GM21737 (cell line): Measurements from ENCODE around the gene VSTM2A.
"Not testable (repeated sequence)": the region's sequence is repeated elsewhere in the genome, so short reads cannot be mapped to it uniquely, and the experiment has no call there.

Experiments
- ATAC-seq: cut with Tn5 transposase; IDR thresholded peaks from one replicate; pipeline ENCODE4 v1.9.1; 2021; ENCODE audit warnings: mild to moderate bottlenecking, moderate library complexity; ENCODE audit not compliant: unreplicated experiment

Gene VSTM2A, protein sequence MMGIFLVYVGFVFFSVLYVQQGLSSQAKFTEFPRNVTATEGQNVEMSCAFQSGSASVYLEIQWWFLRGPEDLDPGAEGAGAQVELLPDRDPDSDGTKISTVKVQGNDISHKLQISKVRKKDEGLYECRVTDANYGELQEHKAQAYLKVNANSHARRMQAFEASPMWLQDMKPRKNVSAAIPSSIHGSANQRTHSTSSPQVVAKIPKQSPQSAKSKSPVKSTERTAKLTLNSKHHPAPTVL

DNA sequence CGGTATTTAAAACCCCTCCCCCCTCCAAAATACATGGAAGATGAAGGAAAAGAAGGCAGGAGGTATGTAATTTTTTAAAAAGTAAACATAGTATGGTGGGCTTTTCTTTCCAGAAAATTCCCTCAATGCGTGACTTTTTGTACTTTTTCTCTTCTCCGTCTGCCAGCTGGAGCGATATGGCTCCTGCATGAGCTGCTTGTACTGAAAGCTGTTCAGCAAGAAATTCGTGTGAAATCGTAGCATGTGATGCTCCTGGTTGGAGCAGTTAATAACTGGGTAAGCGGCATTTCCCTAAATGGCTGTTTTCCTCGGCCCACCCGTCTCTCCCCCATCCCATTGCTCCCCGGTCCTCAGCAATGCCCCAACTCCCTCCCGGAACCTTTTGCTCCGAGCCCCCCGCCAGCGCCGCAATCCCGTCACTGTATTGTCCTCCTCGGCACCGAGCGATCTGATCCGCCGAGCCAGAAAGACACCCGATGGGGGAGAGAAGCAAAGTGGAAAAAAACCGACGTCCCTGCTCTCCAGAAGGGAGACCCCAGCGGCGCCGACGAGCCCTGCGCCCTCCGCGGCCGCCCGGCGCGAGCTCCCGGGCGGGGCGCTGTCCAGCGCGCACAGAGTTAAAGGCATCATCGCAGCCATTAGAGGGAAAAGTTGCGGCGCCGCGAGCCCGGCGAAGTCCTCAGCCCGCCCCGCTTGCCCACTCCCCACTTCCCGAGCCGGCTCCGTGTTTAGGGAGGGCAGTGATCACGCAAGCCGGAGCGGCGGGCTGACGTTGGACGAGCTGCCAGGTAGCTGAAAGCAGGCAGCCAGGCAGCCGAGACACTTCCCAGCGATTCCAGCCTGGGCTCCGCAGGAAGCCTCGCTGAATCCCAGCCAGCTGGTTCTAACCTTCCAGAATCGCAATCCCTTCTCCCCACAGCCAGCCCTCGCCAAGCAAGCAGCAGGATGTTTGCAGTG lies at the start of gene VSTM2A:
VSTM2A (plus strand) TSS at position 707 of the 957 bp plus-strand sequence. CDS start 356 bp downstream, outside the sequence.
- ATAC-seq = no peak

DNA sequence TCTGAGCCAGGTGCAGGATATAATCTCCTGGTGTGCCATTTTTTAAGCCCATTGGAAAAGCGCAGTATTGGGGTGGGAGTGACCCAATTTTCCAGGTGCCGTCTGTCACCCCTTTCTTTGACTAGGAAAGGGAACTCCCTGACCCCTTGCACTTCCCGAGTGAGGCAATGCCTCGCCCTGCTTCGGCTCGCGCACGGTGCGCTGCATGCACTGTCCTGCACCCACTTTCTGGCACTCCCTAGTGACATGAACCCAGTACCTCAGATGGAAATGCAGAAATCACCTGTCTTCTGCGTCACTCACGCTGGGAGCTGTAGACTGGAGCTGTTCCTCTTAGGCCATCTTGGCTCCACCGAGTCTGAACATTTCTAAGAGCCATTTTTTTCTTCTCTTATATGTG lies 37.6 kb upstream of the VSTM2A start:
- ATAC-seq = not testable (repeated sequence)

- ATAC-seq = no peak
Observed at GRCh38 chr7:54529568-54529967, 12.6 kb upstream of the VSTM2A start.

GRCh38 chr7:54538122-54538521 lies 4.1 kb upstream of the VSTM2A start:
- ATAC-seq = no peak

- no peak for ATAC-seq
Observed at GRCh38 chr7:54543051-54543488, 895 bp downstream of the VSTM2A start.

- ATAC-seq = no peak
Observed at GRCh38 chr7:54544149-54544526, 2.0 kb downstream of the VSTM2A start.

DNA sequence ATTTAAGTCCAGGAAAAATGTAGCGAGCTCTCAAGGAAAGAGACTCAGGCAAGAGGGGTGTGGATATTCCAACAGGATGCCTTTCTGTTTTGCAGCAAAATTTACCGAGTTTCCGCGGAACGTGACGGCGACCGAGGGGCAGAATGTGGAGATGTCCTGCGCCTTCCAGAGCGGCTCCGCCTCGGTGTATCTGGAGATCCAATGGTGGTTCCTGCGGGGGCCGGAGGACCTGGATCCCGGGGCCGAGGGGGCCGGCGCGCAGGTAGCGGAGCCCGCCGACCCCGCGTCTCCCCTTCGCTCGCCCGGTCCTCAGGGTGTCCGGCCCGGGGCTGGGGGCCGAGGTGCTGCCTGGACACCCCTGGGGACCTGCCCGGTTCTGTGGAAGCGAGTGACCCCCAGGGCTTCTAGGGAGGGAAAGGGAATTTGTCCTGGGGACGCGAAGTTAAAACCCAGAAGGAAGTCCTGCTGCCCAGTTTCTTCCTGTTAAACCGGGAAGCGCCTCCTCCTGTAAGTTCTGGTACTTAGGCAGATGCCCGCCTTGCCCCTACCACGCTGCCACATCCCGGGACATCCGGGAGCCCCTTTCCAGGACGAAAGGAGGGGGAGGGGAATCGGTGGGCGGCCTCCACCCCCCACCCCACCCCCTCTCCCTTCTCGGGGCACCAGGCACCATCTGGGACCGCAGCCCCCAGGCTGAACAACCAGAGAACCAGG lies 2.5 kb downstream of the VSTM2A start:
- ATAC-seq = no peak

DNA sequence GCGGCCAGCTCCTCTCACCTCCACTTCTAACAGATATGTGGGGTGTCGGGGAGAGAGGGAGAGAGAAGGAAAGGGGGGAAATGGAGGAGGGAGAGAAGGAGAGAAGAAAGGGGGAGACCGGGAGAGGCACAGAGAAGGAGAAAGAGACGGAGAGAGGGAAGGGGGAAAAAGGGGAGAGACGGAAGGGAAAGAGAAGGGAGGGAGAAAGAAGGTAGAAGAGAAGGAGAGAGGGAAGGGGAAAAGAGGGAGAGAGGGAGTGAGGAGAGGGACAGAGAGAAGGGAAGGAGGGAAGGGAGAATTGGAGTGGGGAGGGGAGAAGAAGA lies 3.0 kb downstream of the VSTM2A start:
- no peak for ATAC-seq

DNA sequence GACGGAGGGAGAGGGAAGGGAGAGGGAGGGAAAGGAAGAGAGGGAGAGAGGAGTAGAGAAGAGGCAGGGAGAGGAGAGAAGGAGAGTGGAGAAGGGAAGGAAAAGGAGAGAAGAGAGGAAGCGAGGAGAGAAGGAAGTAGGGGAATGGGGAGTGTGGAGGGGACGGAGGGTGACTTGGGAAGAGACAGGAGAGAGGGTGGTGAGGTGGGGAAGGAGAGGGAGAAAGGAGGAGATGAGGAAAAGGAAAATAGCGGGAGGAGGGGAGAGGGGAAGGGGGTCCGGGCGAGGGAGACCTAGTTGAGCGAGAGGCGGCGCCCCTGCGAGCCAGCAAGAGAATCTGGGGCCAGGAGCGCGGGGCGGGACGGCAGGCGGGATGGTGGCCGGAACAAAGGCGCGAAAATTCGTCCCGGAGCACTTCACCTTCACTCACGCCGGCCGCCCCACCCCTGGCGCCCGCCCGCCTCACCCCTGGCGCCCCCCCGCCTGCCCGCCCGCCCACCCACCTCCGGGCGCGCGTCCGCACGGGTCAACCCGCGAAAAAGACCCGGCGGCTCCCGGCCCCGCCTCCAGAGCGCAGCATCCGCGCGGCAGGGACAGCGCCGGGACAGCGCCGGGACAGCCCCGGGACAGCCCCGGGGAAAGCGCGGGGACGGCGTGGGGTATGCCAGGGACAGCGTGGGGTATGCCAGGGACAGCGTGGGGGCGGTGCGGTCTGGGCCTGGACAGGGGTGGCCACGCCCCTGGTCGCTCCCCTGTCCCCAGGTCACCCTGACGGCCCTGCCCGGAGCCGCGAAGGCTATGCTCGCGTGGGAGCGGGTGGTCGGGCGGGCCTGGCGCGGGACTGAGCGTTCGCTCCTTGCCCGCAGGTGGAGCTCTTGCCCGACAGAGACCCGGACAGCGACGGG lies 4.2 kb downstream of the VSTM2A start:
- no peak for ATAC-seq

GRCh38 chr7:54546986-54547314 lies 4.8 kb downstream of the VSTM2A start:
- no peak for ATAC-seq

DNA sequence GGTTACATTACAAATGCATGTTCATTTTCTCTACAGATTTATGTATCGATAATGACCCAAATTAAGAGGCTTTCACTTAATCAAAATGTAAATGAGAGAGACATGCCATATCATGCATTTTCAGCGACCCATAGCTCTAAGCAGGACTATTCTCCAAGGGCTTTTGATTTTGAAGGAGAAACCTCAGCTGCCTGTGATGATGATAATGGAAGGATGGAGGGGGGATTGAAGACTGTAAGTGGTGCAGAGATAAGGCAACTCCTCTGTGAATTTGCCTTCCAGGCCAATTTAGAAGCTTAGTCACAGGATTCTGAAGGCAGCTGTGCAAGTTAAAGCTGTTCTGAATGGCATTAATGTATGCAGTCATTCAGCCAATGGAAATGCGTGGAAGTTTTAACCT lies 8.3 kb downstream of the VSTM2A start:
- ATAC-seq = no peak

DNA sequence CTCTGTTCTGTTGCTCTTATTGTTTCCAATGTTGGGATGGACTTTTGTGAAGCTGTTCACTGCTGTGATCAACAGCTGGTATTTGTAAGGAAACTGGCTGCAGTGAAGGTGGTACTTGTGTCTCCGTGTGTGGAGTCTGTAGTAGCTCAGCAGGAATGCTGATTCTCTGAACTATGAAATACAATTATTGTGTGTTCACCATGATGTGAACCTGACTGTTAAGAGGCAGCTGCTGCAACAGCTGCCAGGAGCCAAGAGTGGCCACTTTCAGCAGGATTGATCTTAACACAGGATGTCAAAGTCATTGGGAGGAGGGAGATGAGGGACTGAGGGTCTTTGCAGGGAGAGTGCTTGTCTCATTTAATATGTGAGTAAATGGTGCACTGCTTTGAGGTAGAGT lies 13.9 kb downstream of the VSTM2A start:
- ATAC-seq = no peak

DNA sequence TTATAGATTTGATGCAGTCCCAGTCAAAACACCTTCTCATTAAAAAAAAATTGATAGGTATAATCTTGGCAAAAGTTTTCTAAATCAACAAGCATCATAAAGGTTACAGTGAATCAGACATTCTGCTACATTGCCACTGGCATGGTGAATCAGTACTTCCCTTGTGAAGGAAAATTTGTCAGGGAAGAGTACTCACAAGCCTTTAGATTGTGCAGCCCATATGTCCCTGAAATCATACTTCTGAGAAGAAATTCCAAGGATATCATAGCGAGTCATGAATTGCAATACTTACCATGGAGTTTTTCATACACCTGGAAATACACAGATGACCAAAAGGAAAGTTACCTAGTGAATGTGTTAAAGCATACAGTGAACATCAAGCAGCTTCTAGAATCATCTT lies 17.2 kb downstream of the VSTM2A start:
- ATAC-seq = no peak

DNA sequence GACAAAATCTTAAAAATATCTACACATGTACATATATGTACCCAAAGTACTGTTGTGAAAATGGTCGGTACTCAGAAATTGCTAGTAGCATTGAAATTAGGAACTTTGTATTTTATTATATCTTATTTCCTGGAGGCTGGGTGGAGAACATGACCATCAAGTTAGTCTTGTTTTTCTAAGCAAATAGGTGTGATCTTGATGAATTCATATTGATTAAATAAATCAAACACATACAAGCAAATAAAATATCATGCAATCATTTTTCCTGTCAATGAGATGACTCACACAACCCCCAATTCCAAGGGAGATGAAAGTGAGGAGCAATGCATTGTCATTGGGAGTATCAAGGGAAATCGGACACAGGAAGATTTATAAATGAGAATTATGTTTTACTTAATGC lies 18.0 kb downstream of the VSTM2A start:
- ATAC-seq = no peak

- ATAC-seq = no peak
Observed at GRCh38 chr7:54560723-54561122, 18.5 kb downstream of the VSTM2A start.

GRCh38 chr7:54563329-54563916 lies 21.2 kb downstream of the VSTM2A start:
- no peak for ATAC-seq

- no peak for ATAC-seq
Observed at GRCh38 chr7:54565432-54565831, 23.3 kb downstream of the VSTM2A start.

DNA sequence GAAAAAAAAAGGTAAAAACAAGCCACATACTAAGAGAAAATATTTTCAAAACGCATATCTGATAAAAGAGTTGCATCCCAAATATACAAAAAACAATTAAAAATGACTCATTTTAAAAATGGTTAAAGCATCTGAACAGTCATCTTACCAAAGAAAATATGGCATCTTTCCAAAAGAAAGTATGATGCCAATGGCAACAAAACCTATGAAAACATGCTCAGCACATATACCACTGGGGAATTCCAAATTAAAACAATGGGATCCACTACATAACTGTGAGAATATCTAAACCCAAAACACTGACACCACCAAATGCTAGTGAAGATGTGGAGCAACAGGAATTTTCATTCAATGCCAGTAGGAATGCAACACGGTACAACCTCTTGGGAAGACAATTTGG lies 39.3 kb downstream of the VSTM2A start:
- no peak for ATAC-seq

- no peak for ATAC-seq
Observed at GRCh38 chr7:54591404-54592386, 49.5 kb downstream of the VSTM2A start.
